Measurements from ENCODE around the gene TARP.

The TARP gene

DNA sequence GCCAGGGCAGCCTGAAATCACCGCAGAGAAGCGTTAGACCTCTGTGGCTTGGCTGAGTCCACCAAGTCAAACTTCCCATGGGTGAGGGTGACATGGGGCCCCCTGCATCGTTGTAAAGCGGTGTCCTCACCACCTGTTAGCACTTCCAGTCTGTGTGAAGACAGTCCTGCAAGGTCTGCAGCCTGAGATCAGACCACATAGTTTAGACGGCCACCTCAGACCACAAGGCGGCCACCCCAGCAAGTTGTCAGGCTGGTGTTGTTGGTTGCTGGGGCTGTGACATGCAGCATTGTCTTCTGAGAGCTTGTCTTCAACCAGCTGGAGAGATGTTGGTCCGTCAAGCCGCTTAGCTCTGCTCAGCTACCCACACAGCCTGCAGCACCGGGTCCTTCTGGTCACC is 44.1 kb upstream of the TARP start:
- H3K27ac ChIP-seq (ENCODE audit: insufficient read depth, low read length): no peak overlapping the region
- no peak overlapping the region; the same call in 1 of the 2 replicates for H2BK20ac ChIP-seq (ENCODE audit: low read depth, low read length)
- no peak overlapping the region for H2BK120ac ChIP-seq (ENCODE audit: low read depth, low read length)
- H3K9me3 ChIP-seq (ENCODE audit: control insufficient read depth, insufficient read depth, low read length): no peaks in the 10 kb centered on the region
- no peak overlapping the region for H2BK15ac ChIP-seq (ENCODE audit: low read depth, low read length)
- no peak overlapping the region for H2BK5ac ChIP-seq (ENCODE audit: low read depth, low read length, poor library complexity, severe bottlenecking)
- no peak overlapping the region for H4K8ac ChIP-seq (ENCODE audit: low read depth in 2 of 2, low read length in 2 of 2)
- peak overlapping the region; percentile 33 for H2AFZ ChIP-seq (replicated peaks; ENCODE audit: low read length, poor library complexity)
- no peak overlapping the region for H3K4me2 ChIP-seq (ENCODE audit: low read depth, low read length)
- no peak overlapping the region for H3K18ac ChIP-seq (ENCODE audit: low read depth, low read length)
- no peak overlapping the region for H4K5ac ChIP-seq (ENCODE audit: low read depth, low read length)
- ChIA-PET CTCF (interaction anchor here (1.1 to 3.4 kb wide), 4 partner anchors 14 to 102 kb away, joined by 3 to 30 read pairs (median 14); no protein-coding TSS in a partner anchor), POLR2A (ENCODE audit: unreplicated experiment) (no interaction called here)
- dilution Hi-C loops (cut with HindIII; ENCODE audit: low sequenced_read_pairs, unreplicated experiment) (no loop called here), in situ Hi-C loops (cut with MboI; ENCODE audit: low sequenced_read_pairs) (no loop called here), intact Hi-C loops (cut with micrococcal nuclease) (no loop called here)
- H3K36me3 ChIP-seq (ENCODE audit: control insufficient read depth, insufficient read depth, low read length): no peaks in the 10 kb centered on the region
- no peak overlapping the region for H2AK9ac ChIP-seq (replicated peaks; ENCODE audit: low read depth, low read length, poor library complexity)
- no peaks in the 10 kb centered on the region for H3K79me1 ChIP-seq (ENCODE audit: low read depth in 1 of 2, low read length in 2 of 2)
- no TSS peak for BruUV-seq (replicated peaks)
- H3K56ac ChIP-seq (ENCODE audit: extremely low read depth, insufficient read depth, low read length): no peak overlapping the region
- peaks cover 7% of the 10 kb centered on the region; the same call in 1 of the 2 replicates for H3K4me1 ChIP-seq (ENCODE audit: control insufficient read depth, insufficient read depth, low read length)
- no peaks in the 10 kb centered on the region for H4K20me1 ChIP-seq (ENCODE audit: insufficient read depth, low read length)
- H3K4ac ChIP-seq (ENCODE audit: low read depth, low read length): no peak overlapping the region; the same call in 1 of the 2 replicates
- H3K27me3 ChIP-seq (ENCODE audit: control insufficient read depth, insufficient read depth, low read length): peaks cover 8% of the 10 kb centered on the region
- H3K14ac ChIP-seq (replicated peaks; ENCODE audit: low read depth, low read length): no peak overlapping the region
- no peak overlapping the region for H4K91ac ChIP-seq (ENCODE audit: insufficient read depth, low read depth, low read length)
- no peak overlapping the region for H3K23ac ChIP-seq (ENCODE audit: low read depth, low read length)
- TF ChIP-seq RFX5 (IDR thresholded peaks at IDR 0.05; ENCODE audit: low read depth, low read length): no peak
- no peak for TF ChIP-seq MAZ (IDR thresholded peaks at IDR 0.05; ENCODE audit: borderline replicate concordance, low read depth, low read length)
- TF ChIP-seq, protein P1, sequence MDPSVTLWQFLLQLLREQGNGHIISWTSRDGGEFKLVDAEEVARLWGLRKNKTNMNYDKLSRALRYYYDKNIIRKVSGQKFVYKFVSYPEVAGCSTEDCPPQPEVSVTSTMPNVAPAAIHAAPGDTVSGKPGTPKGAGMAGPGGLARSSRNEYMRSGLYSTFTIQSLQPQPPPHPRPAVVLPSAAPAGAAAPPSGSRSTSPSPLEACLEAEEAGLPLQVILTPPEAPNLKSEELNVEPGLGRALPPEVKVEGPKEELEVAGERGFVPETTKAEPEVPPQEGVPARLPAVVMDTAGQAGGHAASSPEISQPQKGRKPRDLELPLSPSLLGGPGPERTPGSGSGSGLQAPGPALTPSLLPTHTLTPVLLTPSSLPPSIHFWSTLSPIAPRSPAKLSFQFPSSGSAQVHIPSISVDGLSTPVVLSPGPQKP (IDR thresholded peaks at IDR 0.05; ENCODE audit: borderline replicate concordance, low read depth, low read length): no peak
- TF ChIP-seq MXI1 (IDR thresholded peaks at IDR 0.05; ENCODE audit: borderline replicate concordance, low read depth, low read length): no peak
- TF ChIP-seq, protein P2, sequence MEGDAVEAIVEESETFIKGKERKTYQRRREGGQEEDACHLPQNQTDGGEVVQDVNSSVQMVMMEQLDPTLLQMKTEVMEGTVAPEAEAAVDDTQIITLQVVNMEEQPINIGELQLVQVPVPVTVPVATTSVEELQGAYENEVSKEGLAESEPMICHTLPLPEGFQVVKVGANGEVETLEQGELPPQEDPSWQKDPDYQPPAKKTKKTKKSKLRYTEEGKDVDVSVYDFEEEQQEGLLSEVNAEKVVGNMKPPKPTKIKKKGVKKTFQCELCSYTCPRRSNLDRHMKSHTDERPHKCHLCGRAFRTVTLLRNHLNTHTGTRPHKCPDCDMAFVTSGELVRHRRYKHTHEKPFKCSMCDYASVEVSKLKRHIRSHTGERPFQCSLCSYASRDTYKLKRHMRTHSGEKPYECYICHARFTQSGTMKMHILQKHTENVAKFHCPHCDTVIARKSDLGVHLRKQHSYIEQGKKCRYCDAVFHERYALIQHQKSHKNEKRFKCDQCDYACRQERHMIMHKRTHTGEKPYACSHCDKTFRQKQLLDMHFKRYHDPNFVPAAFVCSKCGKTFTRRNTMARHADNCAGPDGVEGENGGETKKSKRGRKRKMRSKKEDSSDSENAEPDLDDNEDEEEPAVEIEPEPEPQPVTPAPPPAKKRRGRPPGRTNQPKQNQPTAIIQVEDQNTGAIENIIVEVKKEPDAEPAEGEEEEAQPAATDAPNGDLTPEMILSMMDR (conservative IDR thresholded peaks at IDR 0.05; ENCODE audit: low read depth, low read length): no peak
- no peak for TF ChIP-seq RAD21 (IDR thresholded peaks at IDR 0.05; ENCODE audit: low read length)
- TF ChIP-seq, protein P3, sequence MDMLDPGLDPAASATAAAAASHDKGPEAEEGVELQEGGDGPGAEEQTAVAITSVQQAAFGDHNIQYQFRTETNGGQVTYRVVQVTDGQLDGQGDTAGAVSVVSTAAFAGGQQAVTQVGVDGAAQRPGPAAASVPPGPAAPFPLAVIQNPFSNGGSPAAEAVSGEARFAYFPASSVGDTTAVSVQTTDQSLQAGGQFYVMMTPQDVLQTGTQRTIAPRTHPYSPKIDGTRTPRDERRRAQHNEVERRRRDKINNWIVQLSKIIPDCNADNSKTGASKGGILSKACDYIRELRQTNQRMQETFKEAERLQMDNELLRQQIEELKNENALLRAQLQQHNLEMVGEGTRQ (IDR thresholded peaks at IDR 0.05; ENCODE audit: low read depth, low read length): no peak
- no peak for TF ChIP-seq BHLHE40 (IDR thresholded peaks at IDR 0.05; ENCODE audit: low read depth, low read length)
- no peak for TF ChIP-seq POLR2A (IDR thresholded peaks at IDR 0.05; ENCODE audit: low read depth, low read length)
- TF ChIP-seq FOS (IDR thresholded peaks at IDR 0.05; ENCODE audit: low read depth, low read length): no peak
- no peak for TF ChIP-seq CHD1 (IDR thresholded peaks at IDR 0.05; ENCODE audit: low read depth, low read length)
- no peak for TF ChIP-seq CEBPB (IDR thresholded peaks at IDR 0.05; ENCODE audit: low read depth, low read length)
- TF ChIP-seq RCOR1 (IDR thresholded peaks at IDR 0.05; ENCODE audit: insufficient replicate concordance, low read length): no peak
- no peak for TF ChIP-seq MAFK (IDR thresholded peaks at IDR 0.05; ENCODE audit: low read depth, low read length)
- no peak for TF ChIP-seq SMC3 (IDR thresholded peaks at IDR 0.05; ENCODE audit: low read depth, low read length)
- TF ChIP-seq NFE2L2 (IDR thresholded peaks at IDR 0.05; ENCODE audit: low read depth, low read length): no peak
- H3K4me3 ChIP-seq (ENCODE audit: insufficient read depth, low read depth, low read length): no peak overlapping the region
- no peak overlapping the region for H3K9ac ChIP-seq (ENCODE audit: low read depth, low read length)
- WGBS, 2 experiments (ENCODE audit: extremely low coverage in 2 of 2, insufficient read length in 1 of 2): 60% methylated on average over 7 of the region's 9 CpGs; no CpG with 5 or more reads in 1 of the 2 experiments
- DNase-seq: no peak
- peaks cover 15% of the 10 kb centered on the region; the same call in 1 of the 2 replicates for H3K9me1 ChIP-seq (ENCODE audit: insufficient read depth, low read length)
- ATAC-seq (ENCODE audit: low read depth): no peak
- no peak overlapping the region for H2AK5ac ChIP-seq (ENCODE audit: low read depth, low read length)
